Stimulated activated CD4-positive, alpha-beta T cell treated with anti-CD3 and anti-CD28 coated beads, TNF-alpha, amount 100 ng/mL, for 24 hours (primary cell): ENCODE data around the gene PCDHA7.
"Not testable (repeated sequence)": the region's sequence is repeated elsewhere in the genome, so short reads cannot be mapped to it uniquely, and the experiment has no call there.

Experiments used
- DNase-seq, 3 experiments: peaks; one replicate each; pipeline ENCODE4 v3.0.0-alpha.2; 2020; ENCODE audit warnings: low read depth in 3 of 3

Gene PCDHA7

DNA sequence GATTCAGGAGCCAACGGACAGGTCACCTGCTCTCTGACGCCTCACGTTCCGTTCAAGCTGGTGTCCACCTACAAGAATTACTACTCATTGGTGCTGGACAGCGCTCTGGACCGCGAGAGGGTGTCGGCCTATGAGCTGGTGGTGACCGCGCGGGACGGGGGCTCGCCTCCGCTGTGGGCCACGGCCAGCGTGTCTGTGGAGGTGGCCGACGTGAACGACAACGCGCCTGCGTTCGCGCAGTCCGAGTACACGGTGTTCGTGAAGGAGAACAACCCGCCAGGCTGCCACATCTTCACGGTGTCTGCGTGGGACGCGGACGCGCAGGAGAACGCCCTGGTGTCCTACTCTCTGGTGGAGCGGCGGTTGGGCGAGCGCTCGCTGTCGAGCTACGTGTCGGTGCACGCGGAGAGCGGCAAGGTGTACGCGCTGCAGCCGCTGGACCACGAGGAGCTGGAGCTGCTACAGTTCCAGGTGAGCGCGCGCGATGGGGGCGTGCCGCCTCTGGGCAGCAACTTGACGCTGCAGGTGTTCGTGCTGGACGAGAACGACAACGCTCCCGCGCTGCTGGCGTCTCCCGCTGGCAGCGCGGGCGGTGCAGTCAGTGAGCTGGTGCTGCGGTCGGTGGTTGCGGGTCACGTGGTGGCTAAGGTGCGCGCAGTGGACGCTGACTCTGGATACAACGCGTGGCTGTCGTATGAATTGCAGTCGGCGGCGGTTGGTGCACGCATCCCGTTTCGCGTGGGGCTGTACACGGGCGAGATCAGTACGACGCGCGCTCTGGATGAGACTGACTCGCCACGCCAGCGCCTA is 23.3 kb downstream of the PCDHA7 start:
- DNase-seq, result no peak

DNA sequence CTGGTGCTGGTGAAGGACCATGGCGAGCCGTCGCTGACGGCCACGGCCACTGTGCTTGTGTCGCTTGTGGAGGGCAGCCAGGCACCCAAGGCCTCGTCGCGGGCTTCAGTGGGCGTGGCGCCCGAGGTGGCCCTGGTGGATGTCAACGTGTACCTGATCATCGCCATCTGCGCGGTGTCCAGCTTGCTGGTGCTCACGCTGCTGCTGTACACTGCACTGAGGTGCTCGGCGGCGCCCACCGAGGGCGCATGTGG is 23.8 kb downstream of the PCDHA7 start:
- DNase-seq, result no peak

GRCh38 chr5:140862441-140863295 is 28.6 kb downstream of the PCDHA7 start:
- no peak for DNase-seq

GRCh38 chr5:140868721-140869554 is 34.9 kb downstream of the PCDHA7 start, which contains the start of gene PCDHA11:
Gene PCDHA11 (plus strand): TSS chr5:140868957. CDS start chr5:140869104, 147 bp downstream.
- DNase-seq, result no peak

GRCh38 chr5:140869555-140869886 is 35.5 kb downstream of the PCDHA7 start:
- no peak for DNase-seq

DNA sequence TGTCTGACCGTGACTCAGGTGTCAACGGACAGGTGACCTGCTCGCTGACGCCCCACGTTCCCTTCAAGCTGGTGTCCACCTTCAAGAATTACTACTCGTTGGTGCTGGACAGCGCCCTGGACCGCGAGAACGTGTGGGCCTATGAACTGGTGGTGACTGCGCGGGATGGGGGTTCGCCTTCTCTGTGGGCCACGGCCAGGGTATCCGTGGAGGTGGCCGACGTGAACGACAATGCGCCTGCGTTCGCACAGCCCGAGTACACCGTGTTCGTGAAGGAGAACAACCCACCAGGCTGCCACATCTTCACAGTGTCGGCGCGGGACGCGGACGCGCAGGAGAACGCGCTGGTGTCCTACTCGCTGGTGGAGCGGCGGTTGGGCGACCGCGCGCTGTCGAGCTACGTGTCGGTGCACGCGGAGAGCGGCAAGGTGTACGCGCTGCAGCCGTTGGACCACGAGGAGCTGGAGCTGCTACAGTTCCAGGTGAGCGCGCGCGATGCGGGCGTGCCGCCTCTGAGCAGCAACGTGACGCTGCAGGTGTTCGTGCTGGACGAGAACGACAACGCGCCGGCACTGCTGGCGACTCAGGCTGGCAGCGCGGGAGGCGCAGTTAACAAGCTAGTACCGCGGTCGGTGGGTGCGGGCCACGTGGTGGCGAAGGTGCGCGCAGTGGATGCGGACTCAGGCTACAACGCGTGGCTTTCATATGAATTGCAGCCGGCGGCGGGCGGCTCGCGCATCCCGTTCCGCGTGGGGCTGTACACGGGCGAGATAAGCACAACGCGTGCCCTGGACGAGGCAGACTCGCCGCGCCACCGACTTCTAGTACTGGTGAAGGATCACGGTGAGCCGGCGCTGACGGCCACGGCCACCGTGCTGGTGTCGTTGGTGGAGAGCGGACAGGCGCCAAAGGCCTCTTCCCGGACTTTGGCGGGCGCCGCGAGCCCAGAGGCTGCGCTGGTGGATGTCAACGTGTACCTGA is 36.4 kb downstream of the PCDHA7 start:
- no peak for DNase-seq

- DNase-seq, result no peak
Measured at GRCh38 chr5:140875085-140876065, 41.3 kb downstream of the PCDHA7 start, which contains the start of gene PCDHA12. Gene PCDHA12 (plus strand): TSS chr5:140875308. CDS start chr5:140875473, 165 bp downstream.

- DNase-seq, result not testable (repeated sequence)
Measured at GRCh38 chr5:140876541-140877261, 42.6 kb downstream of the PCDHA7 start.

- no peak for DNase-seq
Measured at GRCh38 chr5:140877262-140877581, 43.2 kb downstream of the PCDHA7 start.

DNA sequence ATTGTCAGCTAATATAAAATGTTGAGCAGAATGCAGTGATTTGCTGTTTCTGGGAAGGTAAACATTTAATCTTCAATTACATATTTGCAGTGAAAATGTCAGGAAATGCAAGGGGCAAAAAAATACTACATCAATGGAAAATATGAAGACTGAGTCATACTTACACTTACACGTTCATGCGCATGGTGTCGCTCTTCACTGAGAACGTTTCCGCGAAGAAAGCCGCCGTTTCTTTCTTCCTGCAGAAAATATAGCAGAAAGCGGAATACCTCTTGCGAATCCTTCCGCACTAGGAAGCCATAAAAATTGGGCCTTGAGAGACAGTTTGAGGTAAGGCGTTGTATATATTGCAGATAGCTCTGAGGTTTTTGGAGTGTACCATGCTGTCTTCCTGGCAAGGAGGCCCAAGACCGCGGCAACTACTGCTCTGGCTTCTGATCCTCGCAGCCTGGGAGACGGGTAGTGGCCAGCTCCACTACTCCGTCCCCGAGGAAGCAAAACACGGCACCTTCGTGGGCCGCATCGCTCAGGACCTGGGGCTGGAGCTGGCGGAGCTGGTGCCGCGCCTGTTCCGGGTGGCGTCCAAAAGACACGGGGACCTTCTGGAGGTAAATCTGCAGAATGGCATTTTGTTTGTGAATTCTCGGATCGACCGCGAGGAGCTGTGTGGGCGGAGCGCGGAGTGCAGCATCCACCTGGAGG is 48.0 kb downstream of the PCDHA7 start, which contains the start of gene PCDHA13:
Gene PCDHA13, plus strand, starts transcription at position 236 of the 702 bp plus-strand sequence. Its CDS starts 145 bp downstream, at position 381.
- DNase-seq, result no peak

GRCh38 chr5:140882591-140882899 is 48.5 kb downstream of the PCDHA7 start:
- no peak for DNase-seq

DNA sequence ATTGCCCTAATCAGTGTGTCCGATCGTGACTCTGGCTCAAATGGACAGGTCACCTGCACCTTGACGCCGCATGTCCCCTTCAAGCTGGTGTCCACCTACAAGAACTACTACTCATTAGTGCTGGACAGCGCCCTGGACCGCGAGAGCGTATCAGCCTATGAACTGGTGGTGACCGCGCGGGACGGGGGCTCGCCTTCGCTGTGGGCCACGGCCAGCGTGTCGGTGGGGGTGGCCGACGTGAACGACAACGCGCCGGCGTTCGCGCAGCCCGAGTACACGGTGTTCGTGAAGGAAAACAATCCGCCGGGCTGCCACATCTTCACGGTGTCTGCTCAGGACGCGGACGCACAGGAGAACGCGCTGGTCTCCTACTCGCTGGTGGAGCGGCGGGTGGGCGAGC is 49.3 kb downstream of the PCDHA7 start:
- DNase-seq, result no peak

DNA sequence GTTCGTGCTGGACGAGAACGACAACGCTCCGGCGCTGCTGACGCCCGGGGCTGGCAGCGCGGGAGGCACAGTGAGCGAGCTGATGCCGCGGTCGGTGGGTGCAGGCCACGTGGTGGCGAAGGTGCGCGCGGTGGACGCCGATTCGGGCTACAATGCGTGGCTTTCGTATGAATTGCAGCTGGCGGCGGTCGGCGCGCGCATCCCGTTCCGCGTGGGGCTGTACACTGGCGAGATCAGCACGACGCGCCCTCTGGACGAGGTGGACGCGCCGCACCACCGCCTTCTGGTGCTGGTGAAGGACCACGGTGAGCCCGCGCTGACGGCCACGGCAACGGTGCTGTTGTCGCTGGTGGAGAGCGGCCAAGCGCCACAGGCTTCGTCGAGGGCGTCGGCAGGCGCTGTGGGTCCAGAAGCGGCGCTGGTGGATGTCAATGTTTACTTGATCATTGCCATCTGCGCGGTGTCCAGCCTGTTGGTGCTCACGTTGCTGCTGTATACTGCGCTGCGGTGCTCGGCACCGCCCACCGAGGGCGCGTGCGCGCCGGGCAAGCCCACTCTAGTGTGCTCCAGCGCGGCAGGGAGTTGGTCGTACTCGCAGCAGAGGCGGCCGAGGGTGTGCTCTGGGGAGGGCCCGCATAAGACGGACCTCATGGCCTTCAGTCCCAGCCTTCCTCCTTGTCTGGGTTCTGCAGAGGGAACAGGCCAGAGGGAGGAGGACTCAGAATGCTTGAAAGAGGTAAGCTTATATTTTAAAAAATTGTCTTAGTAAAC is 50.0 kb downstream of the PCDHA7 start:
- DNase-seq, result no peak
